GM12891 (cell line): Measurements from ENCODE around the gene FAM170B.

ENCODE experiments used
- POLR2A ChIP-seq: IDR thresholded peaks from 2 replicates; pipeline ENCODE4 v1.6.1; 2011; ENCODE audit warnings: low read depth, low read length, control low read depth
- POLR2AphosphoS5 ChIP-seq: IDR thresholded peaks from 2 replicates; pipeline ENCODE4 v1.6.1; 2011; ENCODE audit warnings: low read depth, low read length, control low read depth
- TAF1 ChIP-seq: IDR thresholded peaks from 2 replicates; pipeline ENCODE4 v1.6.1; 2011; ENCODE audit warnings: low read depth, low read length, control low read depth

DNA sequence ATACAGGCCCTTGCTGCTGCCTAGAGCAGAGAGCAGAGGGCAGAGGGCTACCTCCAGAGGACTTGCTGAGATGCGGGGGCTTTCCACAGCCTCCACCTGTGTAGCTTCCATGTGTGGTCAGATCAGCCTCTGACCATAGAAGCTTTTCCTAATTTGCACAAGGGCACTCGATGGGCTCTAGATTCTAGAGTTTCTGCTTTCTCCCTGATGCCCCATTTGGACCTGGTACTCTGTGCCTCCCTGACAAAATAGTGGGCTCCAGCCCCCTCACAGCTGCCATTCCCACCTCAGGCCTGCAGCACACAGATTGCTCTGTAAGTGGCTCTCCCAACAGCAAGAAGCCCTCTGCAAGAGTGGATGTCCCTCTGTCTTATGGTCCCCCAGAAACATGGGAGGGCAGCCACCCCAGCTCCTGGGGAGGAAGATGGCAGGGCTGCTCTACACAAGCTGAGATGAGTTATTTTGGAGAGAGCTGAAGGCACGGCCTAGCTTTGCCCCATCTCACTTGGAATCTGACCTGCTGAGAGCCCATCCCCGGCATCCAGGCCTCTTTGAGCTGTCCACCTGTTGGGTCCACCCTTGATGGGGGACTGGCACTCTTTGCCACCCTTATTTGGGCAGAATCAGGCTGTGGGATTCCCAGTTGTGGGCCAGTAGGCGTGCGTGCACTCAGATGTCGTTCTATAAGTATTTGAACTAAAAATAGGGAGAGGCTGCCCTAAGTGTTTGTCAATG lies 37.7 kb upstream of the FAM170B start:
- TF ChIP-seq POLR2A (no peak), TAF1 (no peak), POLR2AphosphoS5 (no peak)
